ENCODE results near the gene APOL6. TPM values are rescaled to one million over a fixed set of nuclear protein-coding genes. Genes with fewer than 3 reads are reported as not detected.

APOL6 gene
- polyA plus RNA-seq, 1 donor (not counting 4 experiments of a cell fraction or from before 2014, with no cell fraction given): 4.2 TPM

DNA sequence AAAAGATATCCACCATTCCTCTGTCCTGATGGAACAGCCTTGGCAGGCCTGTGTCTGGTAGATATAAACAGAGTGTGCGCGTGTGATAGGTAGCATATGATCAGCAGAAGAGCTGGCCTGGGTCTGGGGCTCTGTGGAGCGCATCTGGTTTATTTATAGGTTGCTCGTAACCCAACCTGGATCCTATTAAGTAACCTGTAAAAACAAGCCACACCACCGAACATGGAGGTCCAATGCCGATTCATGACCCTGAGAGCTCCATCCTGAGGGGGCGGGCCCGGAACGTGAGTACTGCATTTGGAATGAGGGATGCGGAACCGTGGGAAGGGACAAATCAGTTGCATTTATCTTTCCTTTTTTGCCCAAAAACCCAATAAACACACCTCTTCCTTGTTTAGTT lies 37.5 kb downstream of the APOL6 start:
- no peak overlapping the region for H3K4me3 ChIP-seq (ENCODE audit: control insufficient read depth in 2 of 3, extremely low read depth in 1 of 3, insufficient read depth in 2 of 3, low read depth in 1 of 3, low read length in 3 of 3)
- H3K4me1 ChIP-seq (ENCODE audit: control insufficient read depth, extremely low read depth, insufficient read depth, low read length): peaks cover 10% of the 10 kb centered on the region
- no peak overlapping the region for H2AFZ ChIP-seq (ENCODE audit: control insufficient read depth, low read length)
- TF ChIP-seq EZH2 (IDR thresholded peaks at IDR 0.05; ENCODE audit: low read length): no peak
- TF ChIP-seq CTCF (optimal IDR thresholded peaks at IDR 0.05 in 1 of 3, IDR thresholded peaks at IDR 0.05 in 1 of 3, conservative IDR thresholded peaks at IDR 0.05 in 1 of 3; ENCODE audit: extremely low read depth in 1 of 3, insufficient read depth in 2 of 3, low read length in 3 of 3): no peak
- no peaks in the 10 kb centered on the region for H3K9me1 ChIP-seq (ENCODE audit: control insufficient read depth, extremely low read depth, insufficient read depth, low read length)
- H3K36me3 ChIP-seq (ENCODE audit: control insufficient read depth in 2 of 2, extremely low read depth in 1 of 2, insufficient read depth in 2 of 2, low read length in 2 of 2): no peaks in the 10 kb centered on the region
- H3K27ac ChIP-seq (ENCODE audit: control insufficient read depth, insufficient read depth, low read length): no peak overlapping the region
- no peak overlapping the region for H3K9ac ChIP-seq (ENCODE audit: control insufficient read depth, extremely low read depth, insufficient read depth, low read length)
- FAIRE-seq (no peak), DNase-seq (ENCODE audit: low read depth, low spot score) (no peak)
- no peaks in the 10 kb centered on the region for H3K79me2 ChIP-seq (ENCODE audit: control insufficient read depth, insufficient read depth, low read length)
- no peaks in the 10 kb centered on the region for H4K20me1 ChIP-seq (ENCODE audit: control insufficient read depth, extremely low read depth, insufficient read depth, low read length)
- H3K4me2 ChIP-seq (ENCODE audit: control insufficient read depth, extremely low read depth, insufficient read depth, low read depth, low read length): no peak overlapping the region
- no peaks in the 10 kb centered on the region for H3K9me3 ChIP-seq (ENCODE audit: control insufficient read depth, low read depth, low read length)
- dilution Hi-C loops (cut with MboI; ENCODE audit: extremely low pct_ligation_motif_present, low sequenced_read_pairs): no loop called here
- H3K27me3 ChIP-seq (ENCODE audit: control insufficient read depth, extremely low read depth, insufficient read depth, low read length): no peaks in the 10 kb centered on the region

- peaks cover 10% of the 10 kb centered on the region for H3K4me1 ChIP-seq (ENCODE audit: control insufficient read depth, extremely low read depth, insufficient read depth, low read length)
- DNase-seq (ENCODE audit: low read depth, low spot score): no peak
- no peaks in the 10 kb centered on the region for H3K9me1 ChIP-seq (ENCODE audit: control insufficient read depth, extremely low read depth, insufficient read depth, low read length)
- H3K9ac ChIP-seq (ENCODE audit: control insufficient read depth, extremely low read depth, insufficient read depth, low read length): no peak overlapping the region
- H4K20me1 ChIP-seq (ENCODE audit: control insufficient read depth, extremely low read depth, insufficient read depth, low read length): no peaks in the 10 kb centered on the region
- no peak overlapping the region for H3K27ac ChIP-seq (ENCODE audit: control insufficient read depth, insufficient read depth, low read length)
- no peak for FAIRE-seq
- no peaks in the 10 kb centered on the region for H3K79me2 ChIP-seq (ENCODE audit: control insufficient read depth, insufficient read depth, low read length)
- no peak overlapping the region for H2AFZ ChIP-seq (ENCODE audit: control insufficient read depth, low read length)
- no peak overlapping the region for H3K4me3 ChIP-seq (ENCODE audit: control insufficient read depth in 2 of 3, extremely low read depth in 1 of 3, insufficient read depth in 2 of 3, low read depth in 1 of 3, low read length in 3 of 3)
- H3K9me3 ChIP-seq (ENCODE audit: control insufficient read depth, low read depth, low read length): no peaks in the 10 kb centered on the region
- no peak overlapping the region for H3K4me2 ChIP-seq (ENCODE audit: control insufficient read depth, extremely low read depth, insufficient read depth, low read depth, low read length)
- no peaks in the 10 kb centered on the region for H3K36me3 ChIP-seq (ENCODE audit: control insufficient read depth in 2 of 2, extremely low read depth in 1 of 2, insufficient read depth in 2 of 2, low read length in 2 of 2)
- dilution Hi-C loops (cut with MboI; ENCODE audit: extremely low pct_ligation_motif_present, low sequenced_read_pairs): no loop called here
- no peak for TF ChIP-seq CTCF (optimal IDR thresholded peaks at IDR 0.05 in 1 of 3, IDR thresholded peaks at IDR 0.05 in 1 of 3, conservative IDR thresholded peaks at IDR 0.05 in 1 of 3; ENCODE audit: extremely low read depth in 1 of 3, insufficient read depth in 2 of 3, low read length in 3 of 3)
- TF ChIP-seq EZH2 (IDR thresholded peaks at IDR 0.05; ENCODE audit: low read length): no peak
- no peaks in the 10 kb centered on the region for H3K27me3 ChIP-seq (ENCODE audit: control insufficient read depth, extremely low read depth, insufficient read depth, low read length)
Observed at GRCh38 chr22:35686298-35686697, 38.1 kb downstream of the APOL6 start.

All from keratinocyte (primary cell).